Heart left ventricle (tissue), 13 donors: Measurements from ENCODE around the gene CDAN1.

Experiments used
- POLR2A ChIP-seq, 2 donors: fragments of 450-650 bp; IDR thresholded peaks; one replicate each; pipeline ENCODE4 v1.6.1; 2017; ENCODE audit warnings: antibody characterized with exemption in 2 of 2, mild to moderate bottlenecking in 2 of 2, moderate library complexity in 2 of 2
- TF ChIP-seq, protein P1 (sequence below), 12 donors: fragments of 200-600 bp; sonication (generic) in 4 of 12; IDR thresholded peaks; one replicate each; pipeline versions ENCODE4 v1.5.0 to v1.8.0; 2018 to 2022; ENCODE audit warnings: antibody characterized with exemption in 12 of 12, mild to moderate bottlenecking in 5 of 12
- donor health status: ischemic (EF 13 %, LVEDD 7.1; RV severe dilation, severe dysfunction).
- donor health status: DM: no; HTN: yes; CAD: no.
- donor health status: DM: no; HTN: no; CAD: no.
- donor health status: ischemic (EF 25% LVEDD 6.9; RV normal size, moderate dysfunction).
- donor health status: ischemic (EF 25% LVEDD 5.7; RV mildly dilated, moderate dysfunction).
- donor health status: ischemic (EF 35%, LVEDD 5.7; RV mildly dilated, moderate dysfunction).
- donor health status: nonischemic (EF 11% LVEDD 7.7; RV severe dilation, severe dysfunction).
- donor health status: DM: yes; HTN: yes; CAD: no.
- donor health status: PGD.
- donor health status: ischemic (EF 29% LVEDD 5.4; RV normal size, mild dysfunction).
- donor health status: nonischemic (EF 23%, LVEDD 6.1; RV moderate dilation, normal function).

DNA sequence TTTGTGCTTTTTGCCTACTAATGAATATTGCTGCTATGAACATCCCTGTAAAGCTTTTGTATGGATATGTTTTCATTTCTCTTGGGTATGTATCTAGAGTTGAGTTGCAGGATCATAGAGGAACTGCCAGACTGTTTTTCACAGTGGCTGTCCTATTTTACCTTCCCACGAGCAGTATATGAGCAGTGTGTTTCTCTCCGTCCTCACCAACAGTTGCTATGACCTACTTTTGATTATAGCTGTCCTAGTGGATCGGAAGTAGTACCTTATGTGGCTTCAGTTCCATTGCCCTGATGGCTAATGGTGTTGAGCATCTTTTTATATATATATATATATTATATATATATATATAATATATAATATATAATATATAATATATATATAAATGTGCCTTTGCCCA, 25.2 kb downstream of the CDAN1 start:
- TF ChIP-seq, protein P1, sequence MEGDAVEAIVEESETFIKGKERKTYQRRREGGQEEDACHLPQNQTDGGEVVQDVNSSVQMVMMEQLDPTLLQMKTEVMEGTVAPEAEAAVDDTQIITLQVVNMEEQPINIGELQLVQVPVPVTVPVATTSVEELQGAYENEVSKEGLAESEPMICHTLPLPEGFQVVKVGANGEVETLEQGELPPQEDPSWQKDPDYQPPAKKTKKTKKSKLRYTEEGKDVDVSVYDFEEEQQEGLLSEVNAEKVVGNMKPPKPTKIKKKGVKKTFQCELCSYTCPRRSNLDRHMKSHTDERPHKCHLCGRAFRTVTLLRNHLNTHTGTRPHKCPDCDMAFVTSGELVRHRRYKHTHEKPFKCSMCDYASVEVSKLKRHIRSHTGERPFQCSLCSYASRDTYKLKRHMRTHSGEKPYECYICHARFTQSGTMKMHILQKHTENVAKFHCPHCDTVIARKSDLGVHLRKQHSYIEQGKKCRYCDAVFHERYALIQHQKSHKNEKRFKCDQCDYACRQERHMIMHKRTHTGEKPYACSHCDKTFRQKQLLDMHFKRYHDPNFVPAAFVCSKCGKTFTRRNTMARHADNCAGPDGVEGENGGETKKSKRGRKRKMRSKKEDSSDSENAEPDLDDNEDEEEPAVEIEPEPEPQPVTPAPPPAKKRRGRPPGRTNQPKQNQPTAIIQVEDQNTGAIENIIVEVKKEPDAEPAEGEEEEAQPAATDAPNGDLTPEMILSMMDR (IDR thresholded peaks at IDR 0.05): no peak
- TF ChIP-seq POLR2A (IDR thresholded peaks at IDR 0.05): no peak
